Activated T-cell treated with anti-CD3 and anti-CD28 coated beads, Interleukin-2, amount 50 U/mL, for 72 hours (primary cell): ENCODE results near the gene TRAF5. TPM values are rescaled to one million over a fixed set of nuclear protein-coding genes. Genes with fewer than 3 reads are reported as not detected.
"Not testable (repeated sequence)": the region's sequence is repeated elsewhere in the genome, so short reads cannot be mapped to it uniquely, and the experiment has no call there.

ENCODE experiments used
- ATAC-seq, 2 donors: fragments of 150-1000 bp; cut with Tn5 transposase; replicated peaks in 1 of 2; 2 replicates each; pipeline ENCODE4 v1.10.0; 2021; ENCODE audit warnings: moderate library complexity in 2 of 2, mild to moderate bottlenecking in 1 of 2
- DNase-seq, 2 donors: peaks; one replicate each; pipeline ENCODE4 v3.0.0; 2021 to 2022; ENCODE audit warnings: mixed read lengths in 1 of 2
- H3K27ac Mint-ChIP-seq: one replicate; pipeline ENCODE4 v1.8.0; 2022; ENCODE audit warnings: mild to moderate bottlenecking, moderate library complexity, mixed read lengths
- H3K27me3 Mint-ChIP-seq: one replicate; pipeline ENCODE4 v1.8.0; 2022; ENCODE audit warnings: low read depth, mixed read lengths
- H3K36me3 Mint-ChIP-seq, 2 donors: one replicate each; pipeline ENCODE4 v1.8.0; 2022; ENCODE audit warnings: mixed read lengths in 2 of 2, mild to moderate bottlenecking in 1 of 2; ENCODE audit not compliant: insufficient read depth in 2 of 2
- H3K4me1 Mint-ChIP-seq: one replicate; pipeline ENCODE4 v1.8.0; 2022; ENCODE audit warnings: low read depth, mixed read lengths
- H3K4me3 Mint-ChIP-seq, 2 donors: one replicate each; pipeline ENCODE4 v1.8.0; 2022; ENCODE audit warnings: mild to moderate bottlenecking in 2 of 2, mixed read lengths in 2 of 2, moderate library complexity in 2 of 2
- H3K9me3 Mint-ChIP-seq, 2 donors: one replicate each; pipeline ENCODE4 v1.8.0; 2022; ENCODE audit warnings: mixed read lengths in 2 of 2
- total RNA-seq, 2 donors: library from RNA; stranded (reverse); gene quantifications; one replicate each; pipeline ENCODE4 v1.2.3, GENCODE V29; 2022

Gene TRAF5
- total RNA-seq, 2 donors from 2014 or later: 28.8 to 38.6 TPM

DNA sequence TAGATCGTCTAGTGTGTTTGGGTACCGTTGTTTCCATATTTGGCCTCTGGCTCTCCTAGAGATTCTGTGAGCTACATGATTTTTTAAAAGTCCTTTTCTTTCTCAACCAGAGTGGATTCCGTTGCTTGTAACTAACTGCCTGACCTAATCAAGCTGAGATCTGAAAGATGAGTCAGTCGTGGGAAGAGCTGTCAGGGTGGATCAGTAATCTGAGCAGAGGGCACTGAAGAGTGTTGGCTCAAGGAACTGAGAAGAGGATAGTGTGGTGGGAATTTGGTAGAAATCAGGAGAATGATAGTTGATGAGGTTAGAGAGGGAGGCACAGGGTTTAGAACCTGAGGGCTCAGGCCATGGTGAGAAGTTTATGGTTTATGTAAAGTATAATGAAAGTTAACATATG is 52.2 kb downstream of the TRAF5 start:
- Mint-ChIP-seq H3K4me3 (peak overlapping the region; percentile 0 to 3), H3K9me3 (no peaks in the 10 kb centered on the region), H3K27ac (peak overlapping the region; percentile 0), H3K36me3 (peaks cover 4 to 13% of the 10 kb centered on the region in 2 donors), H3K4me1 (peaks cover 61% of the 10 kb centered on the region), H3K27me3 (no peaks in the 10 kb centered on the region)
- ATAC-seq (peak; percentile 47 to 61), DNase-seq (peak in 1 of 2 donors; percentile 18)

DNA sequence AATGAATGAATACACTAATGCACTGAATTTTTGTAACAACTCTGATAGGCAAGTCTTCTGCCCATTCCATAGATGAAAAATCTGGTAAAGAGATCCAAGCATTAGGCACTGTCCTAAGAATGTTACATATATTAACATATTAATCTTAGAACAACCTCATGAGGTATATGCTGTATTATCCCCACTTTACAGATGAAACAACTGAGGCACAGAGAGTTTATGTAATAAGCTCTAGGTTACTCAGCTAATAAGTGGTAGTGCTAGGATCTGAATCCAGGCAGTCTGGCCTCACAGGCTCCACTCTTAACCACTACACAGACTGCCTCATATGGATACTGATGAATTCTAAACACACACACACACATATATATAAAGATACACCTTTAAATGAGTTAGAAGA is 52.8 kb downstream of the TRAF5 start:
- H3K4me1 Mint-ChIP-seq: peaks cover 63% of the 10 kb centered on the region
- H3K9me3 Mint-ChIP-seq: no peaks in the 10 kb centered on the region
- H3K27ac Mint-ChIP-seq: peak overlapping the region; percentile 78
- no peak for DNase-seq
- no peak overlapping the region for H3K4me3 Mint-ChIP-seq
- no peaks in the 10 kb centered on the region for H3K27me3 Mint-ChIP-seq
- peaks cover 4 to 13% of the 10 kb centered on the region in 2 donors for H3K36me3 Mint-ChIP-seq
- ATAC-seq: no peak

DNA sequence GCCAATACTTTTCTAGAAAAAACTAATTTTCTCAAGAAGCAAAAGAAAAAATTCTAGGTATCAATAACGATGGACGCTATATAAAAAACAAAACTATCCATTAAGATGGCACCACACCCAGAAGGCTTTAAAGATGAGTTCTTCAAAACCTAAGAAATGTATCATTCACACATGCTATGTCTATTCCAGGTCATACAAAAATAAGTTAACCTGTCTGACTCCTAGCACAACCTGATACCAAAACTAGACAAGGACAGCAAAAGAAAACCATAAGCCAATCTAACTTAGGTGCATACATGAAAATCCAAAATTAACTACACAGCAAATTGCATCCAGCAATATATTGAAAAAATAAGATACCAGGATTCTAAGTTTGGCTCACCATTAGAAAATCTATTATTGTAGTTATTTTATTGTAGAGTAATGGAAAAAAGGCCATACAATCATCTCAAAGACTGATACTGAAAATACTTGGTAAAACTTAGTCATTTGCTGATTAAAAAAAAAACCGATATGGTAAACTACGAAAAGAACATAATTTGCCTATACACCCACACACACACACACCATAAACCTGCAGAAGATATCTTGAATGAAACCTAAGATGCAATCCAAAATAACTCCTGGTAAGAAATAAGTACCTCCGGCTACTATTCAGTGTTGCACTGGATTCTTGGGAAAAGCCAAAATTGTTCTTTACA is 55.0 kb downstream of the TRAF5 start:
- Mint-ChIP-seq H3K36me3 (peaks cover 4 to 9% of the 10 kb centered on the region in 2 donors), H3K9me3 (no peaks in the 10 kb centered on the region), H3K27me3 (no peaks in the 10 kb centered on the region), H3K4me3 (peak overlapping the region; percentile 92 to 95), H3K27ac (peak overlapping the region; percentile 66), H3K4me1 (peaks cover 63% of the 10 kb centered on the region)
- ATAC-seq (peak; percentile 41 to 44), DNase-seq (peak in 1 of 2 donors; percentile 10)

DNA sequence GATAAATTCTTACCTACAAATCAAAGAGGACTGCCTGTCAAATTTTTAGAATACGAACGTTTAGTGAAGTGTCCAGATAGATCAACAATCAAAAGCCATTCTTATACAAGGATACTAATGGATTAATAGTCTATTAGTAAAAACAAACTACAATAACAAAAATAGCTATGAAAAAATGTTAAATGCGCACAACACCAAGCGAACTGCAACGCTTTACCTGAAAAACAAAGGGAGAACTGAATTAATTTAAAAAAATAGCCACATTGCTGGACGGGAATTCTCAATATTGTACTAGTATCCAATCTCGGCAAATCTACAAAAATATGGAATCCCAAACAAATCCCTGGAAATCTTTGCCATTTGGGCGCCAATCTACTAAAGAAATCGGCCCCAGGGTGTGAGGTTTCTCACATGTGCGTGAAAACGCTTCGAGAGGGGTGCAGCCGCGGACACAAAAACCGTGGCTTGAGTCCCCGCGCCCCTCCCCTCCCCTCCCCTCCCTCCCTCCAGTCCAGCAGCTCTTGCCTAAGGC is 55.6 kb downstream of the TRAF5 start:
- no peak for ATAC-seq
- peaks cover 61% of the 10 kb centered on the region for H3K4me1 Mint-ChIP-seq
- peak overlapping the region; percentile 97 for H3K27ac Mint-ChIP-seq
- no peaks in the 10 kb centered on the region for H3K27me3 Mint-ChIP-seq
- no peaks in the 10 kb centered on the region for H3K9me3 Mint-ChIP-seq
- peak overlapping the region; percentile 92 to 95 for H3K4me3 Mint-ChIP-seq
- H3K36me3 Mint-ChIP-seq: peaks cover 4 to 9% of the 10 kb centered on the region in 2 donors
- no peak for DNase-seq

DNA sequence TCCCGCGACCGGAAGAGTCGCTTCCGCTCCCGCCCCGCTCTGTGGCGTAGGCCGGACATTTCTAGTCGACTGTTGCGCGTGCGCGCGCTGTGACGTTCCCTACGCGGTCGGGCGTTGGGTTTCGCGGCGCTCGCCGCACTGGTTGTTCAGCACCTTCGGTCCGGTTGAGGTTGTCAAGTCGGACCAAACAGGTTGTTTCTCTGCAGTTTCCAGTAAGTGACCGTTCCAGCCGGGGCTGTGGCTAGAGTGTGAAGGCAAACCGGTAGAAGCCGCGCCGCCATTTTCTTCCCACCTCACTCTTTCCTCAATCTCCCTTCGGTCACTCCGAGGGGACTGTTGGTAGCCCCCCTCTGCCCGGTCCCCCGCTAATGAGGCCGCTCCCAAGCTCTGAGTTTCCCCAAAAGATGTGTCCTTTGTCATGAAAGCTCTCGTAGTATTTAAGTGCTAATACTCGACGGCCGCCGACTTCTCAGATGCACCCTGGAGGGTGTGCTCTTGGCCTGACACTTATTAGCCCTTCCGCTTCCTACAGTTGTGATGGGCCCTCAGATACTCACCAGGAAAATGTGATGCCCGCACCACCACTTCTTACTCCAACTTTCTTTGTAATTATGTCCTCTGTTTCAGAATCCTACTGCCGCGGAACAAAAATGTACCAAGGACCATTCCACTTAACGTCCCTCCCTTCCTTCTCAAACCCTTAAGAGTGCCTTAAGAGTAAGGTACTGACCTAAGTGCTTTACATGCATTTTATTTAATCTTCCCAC is 56.3 kb downstream of the TRAF5 start:
- H3K36me3 Mint-ChIP-seq: peaks cover 4 to 5% of the 10 kb centered on the region in 2 donors
- H3K27me3 Mint-ChIP-seq: no peaks in the 10 kb centered on the region
- peak overlapping the region; percentile 97 for H3K27ac Mint-ChIP-seq
- ATAC-seq (peak; percentile 88 to 91), DNase-seq (peak; percentile 85 to 91)
- peaks cover 55% of the 10 kb centered on the region for H3K4me1 Mint-ChIP-seq
- no peaks in the 10 kb centered on the region for H3K9me3 Mint-ChIP-seq
- peak overlapping the region; percentile 92 to 95 for H3K4me3 Mint-ChIP-seq

DNA sequence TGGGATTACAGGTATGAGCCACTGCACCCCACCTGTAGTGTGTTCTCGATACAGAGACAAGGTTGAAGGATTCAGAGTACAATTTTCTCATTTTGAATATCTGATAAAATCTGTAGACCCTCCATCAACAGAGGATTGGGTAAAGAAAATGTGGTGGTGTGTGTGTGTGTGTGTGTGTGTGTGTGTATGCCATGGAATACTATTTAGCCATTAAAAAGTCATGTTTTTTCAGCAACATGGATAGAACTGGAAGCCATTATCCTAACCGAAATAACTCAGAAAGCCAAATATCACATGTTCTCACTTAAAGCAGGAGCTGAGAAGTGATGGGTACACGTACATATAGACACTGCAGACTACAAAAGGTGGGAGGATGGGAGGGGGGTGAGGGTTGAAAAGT is 57.9 kb downstream of the TRAF5 start:
- Mint-ChIP-seq H3K4me1 (peaks cover 39% of the 10 kb centered on the region), H3K27ac (no peak overlapping the region), H3K4me3 (no peak overlapping the region), H3K9me3 (no peaks in the 10 kb centered on the region), H3K36me3 (peaks cover 4 to 5% of the 10 kb centered on the region in 2 donors), H3K27me3 (no peaks in the 10 kb centered on the region)
- DNase-seq (no peak), ATAC-seq (no peak)

DNA sequence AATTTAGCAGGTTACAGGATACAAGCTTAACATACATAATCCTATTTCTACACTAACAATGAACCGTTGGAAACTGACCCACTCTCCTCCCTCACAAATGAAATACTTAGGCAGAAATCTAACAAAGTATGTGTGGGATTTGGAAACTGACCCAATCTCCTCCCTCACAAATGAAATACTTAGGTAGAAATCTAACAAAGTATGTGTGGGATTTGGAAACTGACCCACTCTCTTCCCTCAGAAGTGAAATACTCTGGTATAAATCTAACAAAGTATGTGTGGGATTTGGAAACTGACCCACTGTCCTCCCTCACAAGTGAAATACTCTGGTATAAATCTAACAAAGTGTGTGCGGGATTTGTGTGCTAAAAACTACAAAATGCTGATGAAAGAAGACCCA is 60.3 kb downstream of the TRAF5 start:
- ATAC-seq: no peak
- Mint-ChIP-seq H3K4me1 (peaks cover 18% of the 10 kb centered on the region), H3K27ac (no peak overlapping the region), H3K27me3 (no peaks in the 10 kb centered on the region), H3K9me3 (no peaks in the 10 kb centered on the region), H3K4me3 (no peak overlapping the region), H3K36me3 (peaks cover 0 to 4% of the 10 kb centered on the region in 2 donors)
- DNase-seq: no peak

DNA sequence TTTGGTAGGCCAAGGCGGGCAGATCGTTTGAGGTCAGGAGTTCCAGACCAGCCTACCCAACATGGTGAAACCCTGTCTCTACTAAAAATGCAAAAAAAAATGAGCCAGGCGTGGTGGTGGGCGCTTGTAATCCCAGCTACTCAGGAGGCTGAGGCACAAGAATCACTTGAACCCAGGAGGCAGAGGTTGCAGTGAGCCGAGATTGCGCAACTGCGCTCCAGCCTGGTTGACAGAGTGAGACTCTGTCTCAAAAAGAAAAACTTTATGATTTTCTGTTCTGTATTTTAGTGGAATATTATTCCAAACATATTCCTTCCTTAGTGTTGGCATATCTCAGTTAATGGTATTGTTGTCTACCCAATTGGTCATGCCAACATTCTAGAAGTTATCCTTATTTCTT is 64.2 kb downstream of the TRAF5 start:
- not testable (repeated sequence) for H3K36me3 Mint-ChIP-seq, H3K9me3 Mint-ChIP-seq, H3K27me3 Mint-ChIP-seq, H3K4me1 Mint-ChIP-seq, H3K4me3 Mint-ChIP-seq, ATAC-seq, H3K27ac Mint-ChIP-seq, DNase-seq

DNA sequence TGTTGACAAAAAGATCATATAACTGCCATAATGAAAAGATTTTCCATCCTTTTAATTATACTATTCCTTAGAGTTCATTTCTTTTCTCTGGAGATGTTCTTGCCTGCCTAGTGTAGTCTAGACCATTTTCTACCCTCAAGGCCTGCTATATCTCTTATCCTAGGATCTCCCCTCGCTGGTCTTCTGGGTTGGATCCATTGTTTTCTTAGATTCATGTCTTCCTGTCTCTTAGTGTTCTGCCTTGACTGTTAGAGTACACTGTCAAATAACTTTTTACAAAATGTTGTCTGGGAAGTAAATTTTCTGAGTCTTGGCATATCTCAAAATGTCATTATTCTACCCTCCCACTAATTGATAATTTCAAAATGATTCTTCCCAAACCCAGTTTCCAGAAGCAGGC is 66.6 kb downstream of the TRAF5 start:
- H3K4me1 Mint-ChIP-seq: no peaks in the 10 kb centered on the region
- H3K27me3 Mint-ChIP-seq: no peaks in the 10 kb centered on the region
- H3K27ac Mint-ChIP-seq: no peak overlapping the region
- ATAC-seq (no peak), DNase-seq (no peak)
- no peaks in the 10 kb centered on the region for H3K36me3 Mint-ChIP-seq
- H3K4me3 Mint-ChIP-seq: no peak overlapping the region
- H3K9me3 Mint-ChIP-seq: no peaks in the 10 kb centered on the region

DNA sequence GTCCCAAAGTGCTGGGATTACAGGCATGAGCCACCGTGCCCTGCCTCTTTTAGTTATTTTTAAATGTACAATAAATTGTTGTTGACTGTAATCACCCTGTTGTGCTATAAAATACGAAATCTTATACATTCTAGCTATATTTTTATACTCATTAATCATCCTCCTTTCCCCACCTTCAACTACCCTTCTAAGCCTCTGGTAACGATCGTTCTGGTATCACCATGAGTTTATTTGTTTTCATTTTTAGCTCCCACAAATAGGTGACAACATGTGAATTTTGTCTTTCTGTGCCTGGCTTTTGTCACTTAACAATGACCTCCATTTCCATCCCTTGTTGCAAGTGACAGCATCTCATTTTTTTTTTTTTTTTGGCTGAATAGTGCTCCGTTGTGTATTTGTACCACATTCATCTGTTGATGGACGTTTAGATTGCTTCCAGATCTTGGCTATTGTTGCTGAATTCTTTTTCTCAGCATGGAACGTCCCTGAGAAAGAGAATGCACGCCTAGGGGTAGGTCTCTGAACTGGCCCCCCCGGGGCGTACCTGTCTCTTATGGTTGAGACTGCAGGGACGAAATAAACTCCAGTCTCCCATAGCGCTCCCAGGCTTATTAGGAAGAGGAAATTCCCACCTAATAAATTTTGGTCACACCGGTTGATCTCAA is 71.8 kb downstream of the TRAF5 start:
- not testable (repeated sequence) for H3K9me3 Mint-ChIP-seq, ATAC-seq, H3K27me3 Mint-ChIP-seq, H3K27ac Mint-ChIP-seq, H3K4me1 Mint-ChIP-seq, DNase-seq, H3K36me3 Mint-ChIP-seq, H3K4me3 Mint-ChIP-seq

DNA sequence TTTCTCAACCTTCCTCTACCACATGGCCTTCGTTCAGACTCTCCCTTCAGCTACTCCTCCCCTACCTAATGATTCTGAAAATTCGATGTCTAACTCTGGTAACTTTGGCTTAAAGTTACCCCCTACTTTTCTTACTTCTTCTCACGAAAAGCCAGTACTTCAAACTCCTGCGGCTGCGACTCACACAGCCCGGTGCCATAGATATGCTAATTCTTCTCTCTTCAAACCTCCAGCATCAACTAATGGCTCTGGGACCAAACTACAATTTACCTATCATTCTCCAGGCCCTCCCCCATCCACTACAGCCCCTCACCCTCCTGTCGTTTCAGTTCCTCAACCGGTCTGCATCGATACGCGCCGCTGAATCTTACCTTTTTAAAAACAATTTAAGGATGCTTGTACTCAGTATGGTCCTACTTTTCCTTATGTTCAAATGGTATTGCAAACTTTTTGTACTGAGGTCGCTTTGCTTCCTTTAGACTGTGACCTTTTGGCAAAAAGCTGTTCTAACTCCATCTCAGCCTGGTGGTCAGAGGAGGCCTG is 73.3 kb downstream of the TRAF5 start:
- H3K4me1 Mint-ChIP-seq, H3K27me3 Mint-ChIP-seq, ATAC-seq, H3K9me3 Mint-ChIP-seq, H3K36me3 Mint-ChIP-seq, DNase-seq, H3K4me3 Mint-ChIP-seq, H3K27ac Mint-ChIP-seq: not testable (repeated sequence)

DNA sequence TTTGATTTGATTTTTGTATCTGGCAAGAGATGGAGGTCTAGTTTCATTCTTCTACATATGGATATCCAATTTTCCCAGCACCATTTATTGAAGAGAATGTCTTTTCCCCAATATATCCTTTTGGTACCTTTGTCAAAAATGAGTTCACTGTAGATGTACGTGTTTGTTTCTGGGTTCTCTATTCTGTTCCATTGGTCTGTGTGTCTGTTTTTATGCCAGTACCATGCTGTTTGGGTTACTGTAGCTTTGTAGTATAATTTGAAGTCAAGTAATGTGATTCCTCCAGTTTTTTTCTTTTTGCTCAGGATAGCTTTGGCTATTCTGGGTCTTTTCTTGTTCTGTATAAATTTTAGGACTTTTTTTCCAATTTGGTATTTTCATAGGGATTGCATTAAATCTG is 75.1 kb downstream of the TRAF5 start:
- H3K27me3 Mint-ChIP-seq, H3K36me3 Mint-ChIP-seq: not testable (repeated sequence)

DNA sequence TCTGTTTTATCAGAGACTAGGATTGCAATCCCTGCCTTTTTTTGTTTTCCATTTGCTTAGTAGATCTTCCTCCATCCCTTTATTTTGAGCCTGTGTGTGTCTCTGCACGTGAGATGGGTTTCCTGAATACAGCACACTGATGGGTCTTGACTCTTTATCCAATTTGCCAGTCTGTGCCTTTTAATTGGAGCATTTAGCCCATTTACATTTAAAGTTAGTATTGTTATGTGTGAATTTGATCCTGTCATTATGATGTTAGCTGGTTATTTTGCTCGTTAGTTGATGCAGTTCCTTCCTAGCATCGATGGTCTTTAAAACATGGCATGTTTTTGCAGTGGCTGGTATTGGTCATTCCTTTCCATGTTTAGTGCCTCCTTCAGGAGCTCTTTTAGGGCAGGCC is 79.5 kb downstream of the TRAF5 start:
- not testable (repeated sequence) for DNase-seq, H3K27me3 Mint-ChIP-seq, H3K4me3 Mint-ChIP-seq, H3K4me1 Mint-ChIP-seq, H3K27ac Mint-ChIP-seq, ATAC-seq
- peaks cover 7 to 11% of the 10 kb centered on the region in 2 donors for H3K9me3 Mint-ChIP-seq
- H3K36me3 Mint-ChIP-seq: peaks cover 13 to 14% of the 10 kb centered on the region in 2 donors

More for the DNA sequence above, 75.1 kb downstream of the TRAF5 start:
- not testable (repeated sequence) for H3K9me3 Mint-ChIP-seq, DNase-seq, H3K27ac Mint-ChIP-seq, H3K4me1 Mint-ChIP-seq, H3K4me3 Mint-ChIP-seq, ATAC-seq
